Activated CD4-positive, alpha-beta T cell treated with anti-CD3 and anti-CD28 coated beads, Interleukin-2, amount 50 U/mL, for 4 hours (primary cell): ENCODE data around the gene SH2D4B.

ENCODE experiments used
- DNase-seq, 2 experiments: peaks; one replicate each; pipeline ENCODE4 v3.0.0-alpha.2; 2020

Gene SH2D4B

DNA sequence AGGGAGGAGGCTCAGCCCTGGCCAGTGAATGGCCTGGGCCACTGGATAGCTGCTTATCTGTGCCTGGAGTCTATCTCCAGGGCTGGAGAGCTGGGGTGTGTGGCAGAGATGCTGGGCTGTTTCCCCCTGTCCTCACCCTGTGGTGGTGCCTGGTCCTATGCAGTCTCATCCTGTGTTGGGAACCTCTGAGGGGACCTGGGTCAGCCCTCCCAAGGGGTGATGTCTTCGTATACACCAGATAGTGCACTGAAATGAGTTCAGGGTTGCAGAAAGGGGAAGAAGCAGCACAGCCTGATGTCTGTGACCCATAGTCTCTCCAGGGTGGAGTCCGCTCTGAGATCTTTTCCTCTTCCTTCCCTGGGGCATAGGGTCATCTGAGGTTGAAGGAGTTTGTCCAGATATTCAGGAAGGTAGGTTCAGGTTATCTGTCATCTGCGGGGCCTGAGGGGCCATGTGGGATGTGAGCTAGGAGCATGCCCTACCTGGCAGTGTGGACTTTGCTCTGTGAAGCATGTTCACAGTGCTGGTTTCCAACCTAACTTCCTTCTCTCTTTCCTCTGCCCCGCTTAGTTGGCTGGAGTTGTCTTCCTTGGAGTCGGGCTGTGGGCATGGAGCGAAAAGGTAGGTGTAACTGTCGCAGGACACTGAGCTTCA lies 33.4 kb upstream of the SH2D4B start:
- no peak for DNase-seq

DNA sequence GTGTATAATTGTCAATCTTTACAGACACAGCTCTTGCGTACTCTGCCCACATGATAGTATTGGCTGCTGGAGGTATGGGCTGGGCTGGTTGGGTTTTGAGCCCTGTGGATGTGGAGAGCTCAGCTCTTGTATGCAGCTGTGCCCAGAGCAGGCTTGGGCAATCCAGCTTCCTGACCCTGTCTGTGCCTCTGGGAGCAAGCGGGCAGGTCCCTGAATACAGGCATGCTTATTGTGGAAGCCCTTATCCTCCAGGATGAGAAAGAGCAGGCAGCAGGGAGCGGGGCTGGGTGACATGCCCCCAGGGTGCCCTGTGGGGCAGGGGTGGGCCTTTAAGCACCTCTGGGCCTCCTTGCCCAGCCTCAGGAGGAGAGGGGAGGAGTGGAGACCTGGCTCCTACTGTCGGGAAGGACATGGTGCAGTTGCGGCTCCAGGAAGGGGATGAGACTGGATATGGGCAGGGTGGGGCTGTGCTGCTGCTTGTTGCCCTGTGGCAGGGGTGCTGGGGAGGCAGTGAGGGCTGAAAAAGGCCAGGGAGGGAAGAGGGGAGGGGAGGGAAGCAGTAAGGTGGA lies 32.7 kb upstream of the SH2D4B start:
- no peak for DNase-seq

DNA sequence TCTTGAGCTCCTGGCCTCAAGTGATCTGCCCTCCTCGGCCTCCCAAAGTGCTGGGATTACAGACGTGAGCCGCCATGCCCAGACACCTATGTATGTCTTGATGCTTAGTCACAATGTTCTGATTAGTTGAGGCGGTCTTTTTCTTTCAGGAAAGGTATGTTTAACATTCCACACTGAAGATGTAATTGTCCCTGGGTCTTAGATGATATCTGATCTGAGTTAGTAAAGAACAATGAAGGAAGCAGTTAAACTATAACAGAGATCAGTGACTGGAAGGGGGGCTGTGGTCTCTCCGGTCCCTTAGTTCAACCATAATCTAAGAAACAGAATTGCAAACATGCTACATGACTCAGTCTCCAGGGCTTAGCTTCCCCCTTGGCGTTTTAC lies 31.5 kb upstream of the SH2D4B start:
- DNase-seq: no peak

DNA sequence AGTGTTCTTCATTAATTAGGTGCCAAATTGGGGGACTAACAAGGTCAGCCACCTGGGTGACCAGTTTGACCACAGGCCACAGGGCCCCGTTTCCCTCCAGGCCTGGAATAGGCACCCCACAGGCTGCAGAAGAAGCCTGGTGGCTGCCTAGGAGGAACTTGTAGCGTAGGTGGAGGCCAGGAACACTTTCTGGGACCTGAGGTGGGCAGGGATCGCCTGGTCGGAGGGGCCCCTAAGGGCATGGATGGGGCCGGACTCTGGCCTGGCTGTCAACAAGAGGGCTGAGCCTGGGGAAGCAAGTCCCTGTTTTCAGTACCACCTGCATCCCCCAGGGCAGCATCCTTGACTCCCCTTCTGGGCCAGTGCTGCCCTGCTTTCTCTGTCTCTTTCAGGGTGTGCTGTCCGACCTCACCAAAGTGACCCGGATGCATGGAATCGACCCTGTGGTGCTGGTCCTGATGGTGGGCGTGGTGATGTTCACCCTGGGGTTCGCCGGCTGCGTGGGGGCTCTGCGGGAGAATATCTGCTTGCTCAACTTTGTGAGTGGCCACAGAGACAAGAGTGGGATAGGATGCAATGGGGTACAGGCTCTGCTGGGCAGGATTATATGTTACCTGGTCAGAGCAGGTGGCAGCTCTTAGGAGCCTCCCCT lies 30.7 kb upstream of the SH2D4B start:
- DNase-seq: no peak

DNA sequence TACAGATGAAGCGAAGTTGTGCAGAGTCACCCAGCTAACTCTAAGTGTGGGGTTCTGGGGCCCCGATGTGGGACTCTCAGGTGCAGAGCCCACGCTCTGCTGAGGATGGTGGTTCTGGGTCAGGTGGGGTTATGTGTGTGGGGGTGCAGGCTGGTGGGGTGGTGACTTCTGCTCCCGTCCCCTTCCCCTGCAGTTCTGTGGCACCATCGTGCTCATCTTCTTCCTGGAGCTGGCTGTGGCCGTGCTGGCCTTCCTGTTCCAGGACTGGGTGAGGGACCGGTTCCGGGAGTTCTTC lies 28.6 kb upstream of the SH2D4B start:
- no peak for DNase-seq

DNA sequence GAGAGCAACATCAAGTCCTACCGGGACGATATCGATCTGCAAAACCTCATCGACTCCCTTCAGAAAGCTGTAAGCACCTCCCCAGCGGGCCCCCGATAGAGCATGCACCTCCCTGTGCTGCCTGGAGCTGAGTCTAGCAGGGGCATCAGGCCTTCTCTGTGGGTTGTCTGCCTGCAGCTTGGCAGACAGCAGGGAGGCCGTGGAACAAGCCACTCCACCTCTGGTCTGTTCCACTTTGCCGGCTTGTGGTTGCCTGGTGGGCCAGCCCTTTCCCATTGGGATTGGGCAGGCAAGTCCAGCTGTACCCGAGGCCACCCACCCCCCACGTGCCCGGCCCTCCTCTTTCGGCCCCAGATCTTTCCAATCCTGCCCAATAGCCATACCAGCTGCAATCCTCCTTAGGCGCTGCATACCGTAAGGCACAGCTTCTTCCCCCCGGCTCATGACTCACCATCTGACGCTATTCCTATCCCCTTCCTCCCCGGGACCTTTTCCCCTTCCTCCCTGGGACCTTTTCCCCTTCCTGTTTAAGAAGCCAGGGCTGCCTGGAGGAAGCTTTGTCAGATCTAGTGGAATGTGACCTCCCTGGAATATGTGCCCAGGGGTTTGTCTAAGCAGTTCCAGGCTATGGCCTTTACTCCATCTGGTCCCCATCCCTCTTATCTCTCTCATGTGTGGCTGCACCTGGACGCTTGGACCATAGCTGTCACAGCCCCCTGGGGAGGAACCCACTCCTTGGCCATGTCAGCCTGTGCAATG lies 28.1 kb upstream of the SH2D4B start:
- DNase-seq: no peak

DNA sequence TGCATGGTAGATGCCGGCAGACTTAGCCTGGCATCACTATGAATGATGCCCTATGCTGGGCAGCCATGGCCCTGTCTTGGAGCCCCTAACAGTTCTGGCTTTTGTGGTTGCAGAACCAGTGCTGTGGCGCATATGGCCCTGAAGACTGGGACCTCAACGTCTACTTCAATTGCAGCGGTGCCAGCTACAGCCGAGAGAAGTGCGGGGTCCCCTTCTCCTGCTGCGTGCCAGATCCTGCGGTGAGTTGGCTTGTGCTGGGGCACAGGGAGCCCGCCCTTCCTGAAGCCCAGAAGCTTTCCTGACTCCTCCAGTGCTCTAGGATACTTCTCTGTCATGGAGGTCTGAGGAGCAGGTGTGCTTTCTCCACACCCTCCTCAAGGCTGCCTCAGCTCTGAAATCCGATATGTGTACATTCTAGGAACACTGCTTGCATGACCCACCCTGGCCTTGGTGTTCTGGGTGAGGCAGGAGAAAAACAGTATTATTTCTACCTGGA lies 25.6 kb upstream of the SH2D4B start:
- DNase-seq: no peak

DNA sequence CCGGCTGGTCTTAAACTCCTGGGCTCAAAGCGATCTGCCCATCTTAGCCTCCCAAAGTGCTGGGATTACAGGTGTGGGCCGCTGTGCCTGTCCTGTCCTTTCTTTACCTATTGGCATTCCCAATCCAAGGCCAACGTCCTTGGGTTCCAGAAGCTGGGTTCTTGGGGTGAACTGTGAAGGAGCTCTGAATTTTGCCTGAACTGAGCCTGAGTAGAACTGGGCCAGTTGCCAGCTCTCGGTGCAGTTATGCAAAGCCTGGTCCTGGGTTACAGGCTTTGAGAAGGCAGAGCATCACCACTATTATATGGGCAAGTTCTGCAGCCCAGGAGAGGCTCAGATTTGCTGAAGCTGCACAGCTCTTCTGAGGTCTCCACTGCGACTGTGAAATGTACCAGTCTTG lies 24.6 kb upstream of the SH2D4B start:
- DNase-seq: no peak

DNA sequence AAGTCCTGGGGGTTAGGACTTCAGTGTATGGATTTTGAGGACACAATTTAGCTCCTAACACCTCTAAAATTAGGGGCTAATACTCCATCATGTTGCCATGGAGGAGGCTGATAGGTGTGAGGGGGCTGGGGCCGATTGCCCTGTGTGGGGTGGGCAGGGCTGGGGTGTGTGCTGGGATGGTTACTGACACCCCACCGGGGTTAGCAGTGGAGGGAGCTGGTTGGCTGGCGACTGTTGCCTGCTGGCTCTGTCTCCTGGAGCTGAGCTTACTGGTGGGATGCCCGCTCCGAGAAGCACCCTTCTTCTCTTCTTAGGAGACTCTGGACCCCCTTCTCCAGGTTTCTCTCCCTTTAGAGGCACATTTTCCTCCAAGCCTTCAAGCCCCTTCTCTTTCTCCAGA lies 22.2 kb upstream of the SH2D4B start:
- DNase-seq: no peak

DNA sequence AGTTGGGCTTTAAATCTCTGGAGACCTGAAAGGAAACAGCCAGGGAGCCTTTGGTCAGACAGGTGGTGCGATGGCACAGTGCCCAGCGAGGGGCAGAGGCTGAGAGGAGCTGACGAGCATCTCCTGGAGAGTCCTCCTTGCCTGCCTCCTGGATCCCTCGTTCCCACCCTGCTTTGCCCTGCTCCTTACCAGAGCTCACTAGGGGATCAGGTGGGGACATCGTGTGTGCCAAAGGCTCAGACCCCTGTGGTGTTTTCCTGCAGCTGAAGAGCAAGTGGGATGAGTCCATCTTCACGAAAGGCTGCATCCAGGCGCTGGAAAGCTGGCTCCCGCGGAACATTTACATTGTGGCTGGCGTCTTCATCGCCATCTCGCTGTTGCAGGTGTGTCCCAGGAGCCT lies 21.8 kb upstream of the SH2D4B start:
- no peak for DNase-seq

DNA sequence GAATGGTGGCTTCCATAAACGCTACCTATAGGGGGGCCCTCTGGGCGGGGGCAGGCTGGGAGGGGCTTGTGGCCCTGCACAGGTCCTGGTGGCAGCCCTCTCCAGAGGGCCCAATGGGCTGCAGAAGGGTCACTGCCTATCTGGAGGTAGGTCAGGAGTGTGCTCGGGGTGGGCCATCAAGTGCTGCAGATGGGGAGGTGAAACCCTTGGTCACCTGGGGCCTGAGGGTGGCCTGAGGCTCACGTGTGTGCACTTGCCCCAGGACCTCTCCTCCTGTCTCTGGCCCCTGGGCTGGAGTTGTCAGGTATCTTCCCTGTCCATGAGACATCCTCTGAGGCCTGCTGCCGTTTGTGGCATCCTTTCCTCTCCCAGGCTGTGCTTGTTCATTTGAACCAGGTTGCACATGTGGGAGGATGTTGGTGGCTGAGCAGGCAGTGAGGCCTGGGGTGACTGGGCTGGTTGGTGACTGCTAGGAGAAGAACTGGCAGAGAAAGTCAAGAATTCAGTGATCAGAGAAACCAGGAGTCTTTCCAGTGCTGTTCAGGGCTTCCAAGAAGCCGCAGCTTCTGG lies 21.1 kb upstream of the SH2D4B start:
- DNase-seq: no peak

DNA sequence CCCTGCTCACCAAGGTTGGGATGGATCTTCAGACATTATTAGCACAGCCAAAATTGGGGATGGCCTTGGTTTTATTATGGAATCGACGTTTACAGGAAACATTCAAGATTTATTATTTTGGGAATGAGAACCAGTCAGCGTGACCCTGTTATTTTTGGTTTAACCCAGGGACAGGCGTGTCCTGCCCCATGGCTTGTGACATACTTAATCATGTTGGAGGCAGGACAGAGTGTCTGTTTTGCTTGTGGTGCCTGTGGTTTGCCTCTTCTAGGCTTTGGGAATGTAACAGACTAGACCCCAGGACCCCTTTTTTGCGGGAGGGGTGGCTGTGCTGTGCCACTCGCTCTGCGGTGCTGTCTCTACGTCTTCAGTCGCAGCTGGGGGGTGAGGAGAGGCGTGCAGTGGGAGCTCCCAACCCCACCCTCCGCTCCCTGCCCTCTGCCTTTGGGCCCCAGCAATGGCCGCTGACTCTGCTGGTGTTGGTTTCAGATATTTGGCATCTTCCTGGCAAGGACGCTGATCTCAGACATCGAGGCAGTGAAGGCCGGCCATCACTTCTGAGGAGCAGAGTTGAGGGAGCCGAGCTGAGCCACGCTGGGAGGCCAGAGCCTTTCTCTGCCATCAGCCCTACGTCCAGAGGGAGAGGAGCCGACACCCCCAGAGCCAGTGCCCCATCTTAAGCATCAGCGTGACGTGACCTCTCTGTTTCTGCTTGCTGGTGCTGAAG lies 20.1 kb upstream of the SH2D4B start:
- no peak for DNase-seq

DNA sequence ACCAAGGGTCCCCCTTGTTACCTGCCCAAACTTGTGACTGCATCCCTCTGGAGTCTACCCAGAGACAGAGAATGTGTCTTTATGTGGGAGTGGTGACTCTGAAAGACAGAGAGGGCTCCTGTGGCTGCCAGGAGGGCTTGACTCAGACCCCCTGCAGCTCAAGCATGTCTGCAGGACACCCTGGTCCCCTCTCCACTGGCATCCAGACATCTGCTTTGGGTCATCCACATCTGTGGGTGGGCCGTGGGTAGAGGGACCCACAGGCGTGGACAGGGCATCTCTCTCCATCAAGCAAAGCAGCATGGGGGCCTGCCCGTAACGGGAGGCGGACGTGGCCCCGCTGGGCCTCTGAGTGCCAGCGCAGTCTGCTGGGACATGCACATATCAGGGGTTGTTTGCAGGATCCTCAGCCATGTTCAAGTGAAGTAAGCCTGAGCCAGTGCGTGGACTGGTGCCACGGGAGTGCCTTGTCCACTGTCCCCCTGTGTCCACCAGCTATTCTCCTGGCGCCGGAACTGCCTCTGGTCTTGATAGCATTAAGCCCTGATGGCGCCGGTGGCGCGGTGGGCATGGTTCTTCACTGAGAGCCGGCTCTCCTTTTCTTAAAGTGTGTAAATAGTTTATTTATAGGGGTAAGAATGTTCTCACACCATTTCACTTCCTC lies 19.4 kb upstream of the SH2D4B start:
- DNase-seq: no peak

DNA sequence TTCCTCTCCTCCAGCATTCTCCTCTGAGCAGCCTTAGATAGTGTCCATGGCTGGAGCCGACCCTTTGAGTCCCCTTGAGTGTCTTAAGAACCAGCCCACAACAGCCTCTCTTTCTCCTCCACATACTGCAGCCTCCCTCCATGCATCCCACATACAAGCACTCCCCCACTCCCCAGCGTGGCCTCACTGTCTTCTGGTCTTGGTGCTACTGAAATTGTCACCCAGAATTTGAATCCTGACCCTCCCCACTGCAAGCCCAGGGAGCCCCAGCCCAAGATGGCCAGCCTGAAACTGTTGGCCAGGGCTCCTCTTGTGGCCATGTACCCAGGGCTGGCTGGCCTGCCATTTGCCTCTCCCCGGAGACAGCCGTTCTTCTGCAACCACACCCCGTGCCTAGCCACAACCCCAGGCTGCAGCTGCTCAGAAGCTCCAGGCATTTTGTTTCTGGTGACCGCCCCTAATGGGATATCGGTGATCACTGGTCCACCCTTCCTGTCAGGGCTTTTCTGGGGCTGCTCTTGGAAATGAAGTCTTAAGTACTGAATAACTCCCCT lies 18.8 kb upstream of the SH2D4B start:
- no peak for DNase-seq

DNA sequence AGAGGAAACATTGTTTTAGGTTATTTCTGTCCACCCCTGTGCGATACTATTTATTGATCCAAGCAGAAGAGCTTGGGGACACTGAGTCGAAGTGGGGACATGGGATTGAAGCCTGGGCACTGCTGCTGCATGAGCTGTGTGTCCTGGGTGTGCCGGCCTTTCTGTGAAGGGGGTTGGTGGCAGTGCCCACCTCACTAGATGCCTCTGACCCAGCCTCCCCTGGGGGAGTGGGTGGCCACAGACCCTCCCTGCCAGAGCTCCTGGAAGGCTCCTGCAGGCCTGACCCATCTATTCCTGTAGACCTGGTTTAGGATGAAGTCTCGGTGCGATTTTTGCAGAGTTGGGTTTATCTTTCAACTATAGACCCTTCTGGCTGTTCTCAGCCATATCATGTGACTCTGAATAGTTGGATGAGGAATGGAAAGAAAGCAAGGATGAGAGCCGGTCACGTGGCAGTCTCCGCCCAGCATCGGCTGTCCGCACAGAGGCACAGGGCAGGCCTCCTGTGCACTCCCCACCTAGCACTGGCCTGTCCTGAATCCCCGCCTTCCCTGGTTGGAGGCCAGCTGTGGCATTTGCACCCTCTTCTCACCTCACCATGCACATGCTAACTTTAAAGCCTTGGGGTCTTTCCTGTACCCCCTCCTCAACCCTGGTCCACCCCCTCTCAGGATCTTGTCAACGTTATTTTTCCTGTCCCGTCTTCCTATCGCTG lies 17.6 kb upstream of the SH2D4B start:
- DNase-seq: no peak

DNA sequence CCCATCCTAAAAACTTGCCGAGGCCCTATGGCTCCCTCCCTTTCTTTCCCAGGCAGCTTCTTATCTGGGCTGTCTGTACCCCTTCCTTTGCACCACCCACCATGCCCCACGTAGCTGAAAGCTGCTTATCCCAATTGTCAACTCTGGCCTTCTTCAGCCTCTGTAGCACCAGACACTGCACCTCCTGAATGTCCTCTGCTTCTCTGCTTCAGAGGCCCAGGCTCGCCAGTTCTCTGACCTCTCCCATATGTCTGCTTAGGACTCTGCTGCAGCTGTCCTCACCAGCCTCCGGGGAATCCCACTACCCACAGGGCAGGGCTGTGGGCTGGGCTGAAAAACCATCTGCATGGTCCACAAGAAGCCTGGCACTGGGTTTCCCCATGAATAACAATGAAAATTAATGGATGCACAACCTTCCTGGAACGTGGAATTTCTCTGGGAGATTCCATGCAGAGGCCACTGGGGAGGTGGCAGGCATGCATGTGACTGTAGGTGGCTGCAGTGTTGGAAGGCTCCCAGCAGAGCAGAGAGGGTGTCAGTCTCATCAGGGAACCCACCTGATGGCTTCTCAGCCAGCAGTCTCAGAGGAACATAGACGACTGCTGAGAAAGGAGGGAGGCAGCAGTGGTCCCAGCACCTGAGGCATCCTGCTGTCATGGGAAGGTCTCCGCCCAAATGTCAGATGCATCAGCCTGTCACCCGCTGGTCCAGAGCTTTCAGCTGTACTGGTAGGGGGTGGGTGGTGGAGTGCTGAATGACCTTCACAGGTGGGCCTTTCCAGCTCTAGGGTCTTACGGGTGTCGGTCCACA lies 16.8 kb upstream of the SH2D4B start:
- no peak for DNase-seq

DNA sequence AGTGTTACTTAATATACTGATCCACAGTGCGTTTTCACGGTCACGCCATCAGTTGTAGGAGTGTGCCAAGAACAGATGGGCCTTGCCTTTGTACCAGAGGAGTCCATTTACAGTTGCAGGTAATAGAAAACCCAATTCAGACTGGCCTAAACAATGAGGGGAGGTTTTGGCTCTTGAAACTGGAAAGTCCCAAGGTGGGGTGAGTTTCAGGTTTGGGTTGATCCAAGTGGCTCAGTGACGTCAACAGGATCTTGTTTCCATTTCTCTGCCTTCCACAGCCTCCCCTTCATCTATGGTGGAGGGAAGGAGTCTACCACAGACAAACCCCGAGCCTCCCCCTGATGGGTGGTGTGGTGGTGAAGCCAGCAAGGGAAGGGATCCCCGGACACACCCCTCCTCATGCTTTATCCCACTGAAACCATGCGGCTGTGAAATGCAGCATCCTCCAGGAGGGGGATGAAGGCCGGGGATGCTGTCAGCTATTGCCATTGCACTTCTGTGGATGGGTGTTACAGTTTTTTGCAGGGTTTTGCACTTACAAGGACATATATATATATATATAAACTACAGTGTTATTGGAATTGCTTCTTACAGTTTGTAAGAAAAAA lies 14.8 kb upstream of the SH2D4B start:
- no peak for DNase-seq

DNA sequence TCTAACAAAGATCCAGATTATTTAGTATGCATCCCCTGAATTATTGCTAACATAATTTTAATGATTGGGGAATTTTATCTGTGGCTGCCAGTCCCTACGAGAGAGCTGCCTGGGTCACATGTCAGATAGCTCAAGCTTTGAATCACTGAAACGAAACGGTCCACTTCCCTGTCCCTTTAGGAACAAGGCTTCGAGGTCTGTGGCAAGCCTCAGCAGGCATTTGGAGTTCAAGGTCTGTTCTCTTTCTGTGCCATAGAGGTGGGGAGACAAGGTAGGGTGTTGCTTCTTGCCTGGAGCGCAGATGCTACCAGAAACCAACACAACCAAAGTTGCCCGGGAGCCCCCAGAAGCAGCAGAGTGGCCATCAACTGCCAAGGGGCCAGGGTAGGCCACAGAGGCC lies 13.9 kb upstream of the SH2D4B start:
- DNase-seq: no peak

DNA sequence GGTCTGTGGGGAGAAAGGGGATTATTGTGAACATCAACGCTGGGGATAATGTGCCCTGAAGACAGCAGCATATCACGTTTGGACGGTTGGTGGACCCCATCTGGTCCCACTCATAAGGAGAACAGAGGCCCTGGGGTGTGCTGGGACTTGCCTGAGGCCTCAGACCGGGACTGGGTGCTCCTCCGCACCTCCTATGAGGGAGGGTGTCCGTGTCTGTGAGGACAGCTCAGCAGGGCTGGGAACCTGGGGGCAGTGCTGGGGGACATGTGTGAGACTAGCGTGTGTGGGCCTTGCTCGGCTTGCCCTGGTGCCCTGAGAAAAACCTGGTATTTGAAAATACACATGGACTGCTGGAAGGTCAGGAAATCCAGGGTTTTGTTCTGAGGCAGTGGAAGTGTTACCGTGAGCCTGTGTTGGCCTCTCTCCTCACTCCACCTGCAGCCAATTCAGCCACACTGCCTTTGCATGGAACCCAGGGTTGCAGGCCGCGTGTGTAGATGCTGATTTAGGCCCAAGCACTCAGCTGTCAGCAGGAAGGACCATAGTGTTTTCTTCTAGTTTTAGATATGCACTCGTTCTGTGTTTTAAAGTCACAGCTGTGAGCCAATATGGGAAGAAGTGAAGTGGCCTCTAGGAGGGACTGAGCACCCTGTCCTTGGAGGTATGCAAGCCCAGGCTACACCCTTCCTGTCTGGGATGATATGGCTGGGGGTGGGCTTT lies 13.4 kb upstream of the SH2D4B start:
- DNase-seq: no peak
